GM23338 (cell line): Measurements from ENCODE around the gene CHST15. TPM values are rescaled to one million over a fixed set of nuclear protein-coding genes. Genes with fewer than 3 reads are reported as not detected.

Experiments
- ATAC-seq: fragments of 200-7000 bp; cut with Tn5 transposase; 3 replicates; pipeline ENCODE4 v1.9.1; 2020
- DNase-seq: peaks from one replicate; pipeline ENCODE4 v3.0.0-alpha.2; 2015; ENCODE audit warnings: low spot score
- H2AFZ ChIP-seq: fragments of 200-600 bp; sonication (generic); 2 replicates; pipeline ENCODE4 v1.8.0; 2016; ENCODE audit warnings: antibody characterized with exemption, mild to moderate bottlenecking, moderate library complexity
- H3F3A ChIP-seq: fragments of 200-600 bp; sonication (generic); replicated peaks from 2 replicates; pipeline ENCODE4 v1.8.0; 2017; ENCODE audit warnings: antibody characterized with exemption, mixed run types, low read depth
- H3K27ac ChIP-seq: fragments of 200-600 bp; sonication (generic); 2 replicates; pipeline ENCODE4 v1.6.1; 2016; ENCODE audit warnings: low read depth
- H3K27me3 ChIP-seq: fragments of 200-600 bp; sonication (generic); 2 replicates; pipeline ENCODE4 v1.8.0; 2016; ENCODE audit warnings: mild to moderate bottlenecking, mixed run types, moderate library complexity; ENCODE audit not compliant: insufficient read depth
- H3K36me3 ChIP-seq: fragments of 200-600 bp; sonication (generic); 2 replicates; pipeline ENCODE4 v1.8.0; 2016; ENCODE audit warnings: mild to moderate bottlenecking; ENCODE audit not compliant: insufficient read depth
- H3K4me1 ChIP-seq: fragments of 200-600 bp; sonication (generic); 2 replicates; pipeline ENCODE4 v1.8.0; 2016; ENCODE audit warnings: mild to moderate bottlenecking, moderate library complexity; ENCODE audit not compliant: insufficient read depth
- H3K4me2 ChIP-seq: fragments of 200-600 bp; sonication (generic); 2 replicates; pipeline ENCODE4 v1.7.1; 2017; ENCODE audit warnings: mixed run types
- H3K4me3 ChIP-seq: fragments of 200-600 bp; sonication (generic); 2 replicates; pipeline ENCODE4 v1.6.1; 2016; ENCODE audit warnings: mixed run types
- H3K79me2 ChIP-seq: fragments of 200-600 bp; sonication (generic); replicated peaks from 2 replicates; pipeline ENCODE4 v1.8.0; 2017; ENCODE audit warnings: mild to moderate bottlenecking; ENCODE audit not compliant: insufficient read depth
- H3K9me2 ChIP-seq: fragments of 200-600 bp; sonication (generic); 2 replicates; pipeline ENCODE4 v1.8.0; 2017; ENCODE audit not compliant: insufficient read depth
- H4K20me1 ChIP-seq: fragments of 200-600 bp; sonication (generic); replicated peaks from 2 replicates; pipeline ENCODE4 v1.8.0; 2017; ENCODE audit warnings: mild to moderate bottlenecking; ENCODE audit not compliant: insufficient read depth
- H3K27ac Mint-ChIP-seq: 2 replicates; pipeline ENCODE4 v1.8.0; 2020; ENCODE audit warnings: inconsistent platforms, mild to moderate bottlenecking, moderate library complexity, mixed read lengths
- H3K27me3 Mint-ChIP-seq: 3 replicates; pipeline ENCODE4 v1.8.0; 2022; ENCODE audit warnings: low read depth, mild to moderate bottlenecking, moderate library complexity, mixed read lengths, inconsistent platforms; ENCODE audit not compliant: insufficient read depth, poor library complexity
- H3K36me3 Mint-ChIP-seq: 3 replicates; pipeline ENCODE4 v1.8.0; 2021; ENCODE audit warnings: low read depth, mild to moderate bottlenecking, inconsistent platforms, moderate library complexity, mixed read lengths
- H3K4me1 Mint-ChIP-seq: 3 replicates; pipeline ENCODE4 v1.8.0; 2020; ENCODE audit warnings: mild to moderate bottlenecking, inconsistent platforms, mixed read lengths
- H3K4me3 Mint-ChIP-seq: 3 replicates; pipeline ENCODE4 v1.8.0; 2021; ENCODE audit warnings: moderate library complexity, mild to moderate bottlenecking, inconsistent platforms, mixed read lengths
- H3K9me3 Mint-ChIP-seq: 3 replicates; pipeline ENCODE4 v1.8.0; 2020; ENCODE audit warnings: moderate library complexity, mild to moderate bottlenecking, inconsistent platforms, mixed read lengths
- CREB1 ChIP-seq: fragments of 250-450 bp; sonication (Bioruptor Pico); IDR thresholded peaks from 2 replicates; pipeline ENCODE4 v1.5.0; 2020; ENCODE audit warnings: low read depth, mild to moderate bottlenecking, moderate library complexity
- CTCF ChIP-seq, 2 experiments: fragments of 200-600 bp in 1 of 2; sonication (generic) in 1 of 2; conservative IDR thresholded peaks; 2 replicates each; pipeline versions ENCODE4 v1.5.1 to v1.6.1; 2016 to 2017; ENCODE audit warnings: antibody characterized with exemption in 2 of 2, low read depth in 2 of 2, mild to moderate bottlenecking in 2 of 2, moderate library complexity in 1 of 2
- ETS1 ChIP-seq: IDR thresholded peaks from 2 replicates; pipeline ENCODE4 v1.6.1; 2016; ENCODE audit warnings: antibody characterized with exemption
- EZH2 ChIP-seq: fragments of 200-600 bp; sonication (generic); IDR thresholded peaks from one replicate; pipeline ENCODE4 v1.8.0; 2017; ENCODE audit warnings: antibody characterized with exemption, mild to moderate bottlenecking, low read depth; ENCODE audit not compliant: unreplicated experiment
- EZH2phosphoT487 ChIP-seq: fragments of 200-600 bp; sonication (generic); IDR thresholded peaks from one replicate; pipeline ENCODE4 v1.8.1; 2018; ENCODE audit warnings: antibody characterized with exemption; ENCODE audit not compliant: unreplicated experiment
- JUNB ChIP-seq: IDR thresholded peaks from one replicate; pipeline ENCODE4 v1.6.1; 2016; ENCODE audit warnings: antibody characterized with exemption; ENCODE audit not compliant: unreplicated experiment
- NANOG ChIP-seq: IDR thresholded peaks from 2 replicates; pipeline ENCODE4 v1.6.1; 2016; ENCODE audit warnings: antibody characterized with exemption, borderline replicate concordance
- POLR2AphosphoS5 ChIP-seq: IDR thresholded peaks from 2 replicates; pipeline ENCODE4 v1.6.1; 2016; ENCODE audit warnings: antibody characterized with exemption, low read depth
- REST ChIP-seq: IDR thresholded peaks from one replicate; pipeline ENCODE4 v1.6.1; 2018; ENCODE audit warnings: antibody characterized with exemption; ENCODE audit not compliant: unreplicated experiment
- STAT1 ChIP-seq: IDR thresholded peaks from one replicate; pipeline ENCODE4 v1.6.1; 2016; ENCODE audit warnings: antibody characterized with exemption; ENCODE audit not compliant: unreplicated experiment
- ZNF114 ChIP-seq: fragments of 250-450 bp; sonication (Bioruptor Pico); IDR thresholded peaks from 2 replicates; pipeline ENCODE4 v1.5.0; 2020; ENCODE audit warnings: mild to moderate bottlenecking, moderate library complexity
- ZNF331 ChIP-seq: fragments of 250-450 bp; sonication (Bioruptor Pico); IDR thresholded peaks from 2 replicates; pipeline ENCODE4 v1.5.0; 2020; ENCODE audit warnings: low read depth, mild to moderate bottlenecking, moderate library complexity
- ZNF462 ChIP-seq: fragments of 250-450 bp; sonication (Bioruptor Pico); IDR thresholded peaks from 2 replicates; pipeline ENCODE4 v1.5.0; 2020; ENCODE audit warnings: mild to moderate bottlenecking, moderate library complexity
- polyA plus RNA-seq: library from polyadenylated mRNA; unstranded; fragments of >200 nt; fragmentation: Nextera tagmentation; extraction: Ambion mirVana; gene quantifications from 2 replicates; pipeline ENCODE4 v1.2.1, GENCODE V29; 2016
- total RNA-seq: library from RNA; depleted of rRNA; stranded (reverse); fragments of >200 nt; shearing (Covaris generic); gene quantifications from 2 replicates; pipeline ENCODE4 v1.2.3, GENCODE V29; 2014

Gene CHST15
- total and polyA plus RNA-seq, 2 experiments from 2014 or later: 2.6 to 11.2 TPM

- Histone ChIP-seq H2AFZ (no peak overlapping the region), H3K9me2 (peaks cover 5% of the 10 kb centered on the region; the same call in 1 of the 2 replicates), H3K27me3 (no peaks in the 10 kb centered on the region), H3K27ac (no peak overlapping the region), H3K4me3 (no peak overlapping the region), H3K4me1 (no peaks in the 10 kb centered on the region), H3K36me3 (no peaks in the 10 kb centered on the region), H3K4me2 (no peak overlapping the region), H4K20me1 (no peaks in the 10 kb centered on the region; the same call in 1 of the 2 replicates), H3F3A (no peaks in the 10 kb centered on the region), H3K79me2 (no peaks in the 10 kb centered on the region)
- Mint-ChIP-seq H3K36me3 (no peaks in the 10 kb centered on the region), H3K4me3 (no peak overlapping the region), H3K27me3 (peaks cover 9% of the 10 kb centered on the region), H3K9me3 (no peaks in the 10 kb centered on the region), H3K4me1 (0 out of 3 replicates have a peak, but pooled peaks cover 2% of the 10 kb centered on the region), H3K27ac (no peak overlapping the region)
- DNase-seq (no peak), ATAC-seq (no peak)
- TF ChIP-seq EZH2: no peak
- no peak for TF ChIP-seq CREB1
- no peak for TF ChIP-seq ZNF114 (CRISPR knock-in tag)
- TF ChIP-seq ZNF331 (CRISPR knock-in tag): no peak
- TF ChIP-seq POLR2AphosphoS5: no peak
- TF ChIP-seq REST: no peak
- no peak for TF ChIP-seq CTCF (conservative IDR thresholded peaks at IDR 0.05; ENCODE audit: low read depth in 2 of 2)
- TF ChIP-seq ETS1: no peak
- TF ChIP-seq JUNB: no peak
- no peak for TF ChIP-seq NANOG
- no peak for TF ChIP-seq ZNF462 (CRISPR knock-in tag)
- TF ChIP-seq EZH2phosphoT487: no peak
- TF ChIP-seq STAT1: no peak
Measured at GRCh38 chr10:124114696-124115095, 21.3 kb upstream of the CHST15 start.
